ENCODE measurements around the gene BPIFB4.
"Not testable (repeated sequence)": the region's sequence is repeated elsewhere in the genome, so short reads cannot be mapped to it uniquely, and the experiment has no call there.

The BPIFB4 gene

GRCh38 chr20:33079259-33079658, at the start of gene BPIFB4:
Gene BPIFB4, plus strand, starts transcription at chr20:33079643. Its CDS starts 1,884 bp downstream, at chr20:33081527.
- FAIRE-seq (no peak), DNase-seq (ENCODE audit: insufficient read length, low spot score) (no peak)

GRCh38 chr20:33030076-33030475, 49.4 kb upstream of the BPIFB4 start:
- no peak for TF ChIP-seq POLR2A (IDR thresholded peaks at IDR 0.05; ENCODE audit: low read depth, low read length)
- FAIRE-seq (no peak), DNase-seq (ENCODE audit: insufficient read length, low spot score) (no peak)

More at GRCh38 chr20:33079259-33079658, at the start of gene BPIFB4:
- no peak for TF ChIP-seq POLR2A (IDR thresholded peaks at IDR 0.05; ENCODE audit: low read depth, low read length)

- TF ChIP-seq POLR2A (IDR thresholded peaks at IDR 0.05; ENCODE audit: low read depth, low read length) = no peak
- no peak for DNase-seq (ENCODE audit: insufficient read length, low spot score)
- FAIRE-seq = no peak
Observed at GRCh38 chr20:33030569-33030968, 48.9 kb upstream of the BPIFB4 start.

- TF ChIP-seq POLR2A (IDR thresholded peaks at IDR 0.05; ENCODE audit: low read depth, low read length) = no peak
- no peak for DNase-seq (ENCODE audit: insufficient read length, low spot score)
- no peak for FAIRE-seq
Observed at GRCh38 chr20:33031531-33031930, 47.9 kb upstream of the BPIFB4 start, which contains the start of gene BPIFB6. Gene BPIFB6, plus strand, starts transcription at chr20:33031648. Its CDS starts 0 bp downstream, at chr20:33031648.

- TF ChIP-seq POLR2A (IDR thresholded peaks at IDR 0.05; ENCODE audit: low read depth, low read length) = no peak
- FAIRE-seq (no peak), DNase-seq (ENCODE audit: insufficient read length, low spot score) (no peak)
Observed at GRCh38 chr20:33032555-33032954, 46.9 kb upstream of the BPIFB4 start.

- DNase-seq (ENCODE audit: insufficient read length, low spot score) (no peak), FAIRE-seq (no peak)
Observed at GRCh38 chr20:33033381-33033780, 46.1 kb upstream of the BPIFB4 start.

GRCh38 chr20:33034115-33034514, 45.3 kb upstream of the BPIFB4 start:
- no peak for TF ChIP-seq POLR2A (IDR thresholded peaks at IDR 0.05; ENCODE audit: low read depth, low read length)
- no peak for FAIRE-seq
- DNase-seq (ENCODE audit: insufficient read length, low spot score) = no peak

More at GRCh38 chr20:33033381-33033780, 46.1 kb upstream of the BPIFB4 start:
- no peak for TF ChIP-seq POLR2A (IDR thresholded peaks at IDR 0.05; ENCODE audit: low read depth, low read length)

- no peak for FAIRE-seq
- TF ChIP-seq POLR2A (IDR thresholded peaks at IDR 0.05; ENCODE audit: low read depth, low read length) = no peak
Observed at GRCh38 chr20:33034901-33035492, 44.4 kb upstream of the BPIFB4 start.

GRCh38 chr20:33037456-33037855, 42.0 kb upstream of the BPIFB4 start:
- no peak for TF ChIP-seq POLR2A (IDR thresholded peaks at IDR 0.05; ENCODE audit: low read depth, low read length)
- FAIRE-seq (no peak), DNase-seq (ENCODE audit: insufficient read length, low spot score) (no peak)

More at GRCh38 chr20:33034901-33035492, 44.4 kb upstream of the BPIFB4 start:
- no peak for DNase-seq (ENCODE audit: insufficient read length, low spot score)

GRCh38 chr20:33038243-33038642, 41.2 kb upstream of the BPIFB4 start:
- DNase-seq (ENCODE audit: insufficient read length, low spot score) (no peak), FAIRE-seq (no peak)
- no peak for TF ChIP-seq POLR2A (IDR thresholded peaks at IDR 0.05; ENCODE audit: low read depth, low read length)

GRCh38 chr20:33042430-33042829, 37.0 kb upstream of the BPIFB4 start:
- no peak for TF ChIP-seq POLR2A (IDR thresholded peaks at IDR 0.05; ENCODE audit: low read depth, low read length)
- DNase-seq (ENCODE audit: insufficient read length, low spot score) (no peak), FAIRE-seq (no peak)

- FAIRE-seq = no peak
- DNase-seq (ENCODE audit: insufficient read length, low spot score) = no peak
- TF ChIP-seq POLR2A (IDR thresholded peaks at IDR 0.05; ENCODE audit: low read depth, low read length) = no peak
Observed at GRCh38 chr20:33042983-33043730, 36.3 kb upstream of the BPIFB4 start.

- TF ChIP-seq POLR2A (IDR thresholded peaks at IDR 0.05; ENCODE audit: low read depth, low read length) = no peak
- no peak for DNase-seq (ENCODE audit: insufficient read length, low spot score)
- FAIRE-seq = no peak
Observed at GRCh38 chr20:33043731-33044181, 35.7 kb upstream of the BPIFB4 start.

- not testable (repeated sequence) for FAIRE-seq; DNase-seq (ENCODE audit: insufficient read length, low spot score)
Observed at GRCh38 chr20:33045129-33045721, 34.2 kb upstream of the BPIFB4 start.
